Testis (tissue), 2 donors: ENCODE data around the gene SSPN.

Experiments used
- POLR2A ChIP-seq: fragments of 450-650 bp; IDR thresholded peaks from one replicate; pipeline ENCODE4 v1.6.1; 2017; ENCODE audit warnings: antibody characterized with exemption, mild to moderate bottlenecking, moderate library complexity
- TF ChIP-seq, protein P1 (sequence below), 3 experiments: fragments of 450-650 bp in 2 of 3; fragments of 200-600 bp in 1 of 3; sonication (generic) in 1 of 3; IDR thresholded peaks; one replicate each; pipeline ENCODE4 v1.5.1; 2016 to 2019; ENCODE audit warnings: antibody characterized with exemption in 3 of 3, mild to moderate bottlenecking in 2 of 3, moderate library complexity in 1 of 3

DNA sequence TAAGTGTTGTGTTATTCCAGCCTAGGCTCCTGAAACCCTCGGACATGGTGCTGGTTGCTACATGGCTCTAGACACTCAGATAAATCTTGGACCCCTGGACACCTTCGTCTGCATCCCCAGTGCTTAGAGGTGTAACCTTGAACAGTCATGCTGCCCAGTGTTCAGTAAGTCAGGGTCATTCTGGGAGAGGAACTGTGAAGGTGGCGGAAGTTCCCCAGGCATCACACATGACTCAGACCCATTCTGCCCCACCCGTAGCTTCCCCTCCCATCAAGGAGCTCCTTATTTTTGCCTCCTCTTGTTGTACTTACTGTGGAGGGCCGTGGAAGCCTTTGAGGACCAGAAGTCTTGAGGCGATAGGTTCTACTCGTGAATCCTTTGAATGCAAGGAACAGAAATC lies 18.1 kb upstream of the SSPN start:
- TF ChIP-seq, protein P1, sequence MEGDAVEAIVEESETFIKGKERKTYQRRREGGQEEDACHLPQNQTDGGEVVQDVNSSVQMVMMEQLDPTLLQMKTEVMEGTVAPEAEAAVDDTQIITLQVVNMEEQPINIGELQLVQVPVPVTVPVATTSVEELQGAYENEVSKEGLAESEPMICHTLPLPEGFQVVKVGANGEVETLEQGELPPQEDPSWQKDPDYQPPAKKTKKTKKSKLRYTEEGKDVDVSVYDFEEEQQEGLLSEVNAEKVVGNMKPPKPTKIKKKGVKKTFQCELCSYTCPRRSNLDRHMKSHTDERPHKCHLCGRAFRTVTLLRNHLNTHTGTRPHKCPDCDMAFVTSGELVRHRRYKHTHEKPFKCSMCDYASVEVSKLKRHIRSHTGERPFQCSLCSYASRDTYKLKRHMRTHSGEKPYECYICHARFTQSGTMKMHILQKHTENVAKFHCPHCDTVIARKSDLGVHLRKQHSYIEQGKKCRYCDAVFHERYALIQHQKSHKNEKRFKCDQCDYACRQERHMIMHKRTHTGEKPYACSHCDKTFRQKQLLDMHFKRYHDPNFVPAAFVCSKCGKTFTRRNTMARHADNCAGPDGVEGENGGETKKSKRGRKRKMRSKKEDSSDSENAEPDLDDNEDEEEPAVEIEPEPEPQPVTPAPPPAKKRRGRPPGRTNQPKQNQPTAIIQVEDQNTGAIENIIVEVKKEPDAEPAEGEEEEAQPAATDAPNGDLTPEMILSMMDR (IDR thresholded peaks at IDR 0.05) = no peak
- no peak for TF ChIP-seq POLR2A
